Middle frontal gyrus (tissue), 1 donor: ENCODE results near the gene ZNF205.

Source experiments
- DNase-seq: peaks from one replicate; pipeline ENCODE4 v3.0.0-alpha.2; 2015; ENCODE audit warnings: low spot score; ENCODE audit errors: extremely low spot score

The ZNF205 gene

DNA sequence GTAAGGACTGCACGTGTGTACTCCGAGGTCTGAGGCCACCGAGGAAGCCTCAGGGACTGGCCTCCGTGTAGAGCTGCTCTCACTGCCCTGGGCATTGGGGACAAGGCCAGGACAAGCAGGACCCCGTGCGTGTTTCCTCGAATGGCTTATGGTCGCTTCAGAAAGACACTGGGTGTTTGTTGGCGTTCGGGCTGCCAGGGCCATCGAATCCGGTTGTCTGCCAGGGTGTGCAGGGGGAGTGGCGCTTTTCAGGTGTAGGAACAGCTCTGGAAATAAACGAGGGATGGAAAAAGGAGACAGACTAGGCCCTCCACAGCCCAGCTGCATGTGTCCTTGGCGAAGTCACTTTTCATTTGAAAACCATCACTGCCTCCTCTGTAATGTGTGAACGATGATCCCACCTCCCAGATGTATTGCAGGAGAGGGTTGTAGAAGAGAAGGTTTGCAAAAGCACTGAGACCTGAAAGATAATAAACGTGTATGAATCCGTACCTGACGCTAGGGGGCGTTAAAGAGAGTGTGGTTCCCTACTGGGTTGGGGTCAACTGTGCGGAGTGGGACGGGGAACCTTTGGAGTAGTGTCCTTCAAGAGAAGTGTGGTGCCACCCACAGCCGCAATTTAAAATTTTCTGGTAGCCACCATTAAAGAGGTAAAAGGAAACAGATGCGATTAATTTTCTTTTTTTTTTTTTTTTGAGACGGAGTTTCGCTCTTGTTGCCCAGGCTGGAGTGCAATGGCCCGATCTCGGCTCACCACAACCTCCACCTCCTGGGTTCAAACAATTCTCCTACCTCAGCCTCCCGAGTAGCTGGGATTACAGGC lies 11.2 kb upstream of the ZNF205 start:
- no peak for DNase-seq

DNA sequence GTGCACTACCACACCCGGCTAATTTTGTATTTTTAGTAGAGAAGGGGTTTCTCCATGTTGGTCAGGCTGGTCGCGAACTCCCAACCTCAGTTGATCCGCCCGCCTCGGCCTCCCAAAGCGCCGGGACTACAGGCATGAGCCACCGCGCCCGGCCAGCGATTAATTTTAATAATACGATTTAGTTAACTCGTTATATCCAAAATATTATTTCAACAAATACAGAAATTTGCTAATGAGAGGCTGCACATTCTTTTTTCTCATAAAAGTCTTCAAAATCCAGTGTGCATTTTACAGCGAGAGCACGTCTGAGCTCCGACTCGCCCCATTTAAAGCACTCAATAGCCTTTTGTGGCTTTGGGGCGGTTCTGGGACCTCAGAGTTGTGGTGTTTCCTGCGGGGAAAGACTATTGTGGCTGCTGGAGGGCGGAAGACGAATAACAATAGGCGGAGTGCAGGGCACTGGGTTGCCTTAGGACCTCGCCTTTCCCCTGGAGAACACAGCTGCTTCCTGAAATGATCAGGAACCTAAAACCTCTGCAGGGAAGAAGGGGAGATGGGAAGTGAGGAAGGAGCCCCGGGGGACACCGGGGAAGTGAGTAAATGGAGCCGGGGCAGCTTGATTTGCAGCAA lies 10.4 kb upstream of the ZNF205 start:
- DNase-seq, result no peak

GRCh38 chr16:3106205-3106928 lies 6.0 kb upstream of the ZNF205 start:
- DNase-seq, result peak; percentile 79

GRCh38 chr16:3112881-3113574 lies 642 bp downstream of the ZNF205 start:
- no peak for DNase-seq

- DNase-seq, result no peak
Observed at GRCh38 chr16:3113765-3114479, 1.5 kb downstream of the ZNF205 start.

DNA sequence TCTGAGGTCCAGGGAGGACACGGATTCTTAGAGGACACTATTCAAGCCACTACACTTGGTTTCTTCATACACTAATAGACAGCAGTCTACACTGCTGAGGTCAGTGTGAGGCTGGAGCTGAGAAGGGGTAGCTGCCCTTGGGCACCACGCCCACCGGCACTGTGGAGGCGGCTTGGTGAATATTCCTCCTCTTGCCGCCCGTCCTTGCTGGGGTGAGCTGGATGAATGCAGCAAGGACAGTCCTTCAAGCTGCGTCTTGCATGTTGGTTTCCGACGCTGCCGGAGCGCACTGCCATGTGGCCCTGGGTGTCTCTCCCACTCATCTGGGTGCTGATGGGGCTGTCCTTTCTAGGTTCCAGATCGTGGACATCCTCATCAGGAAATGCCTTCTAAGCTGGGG lies 2.6 kb downstream of the ZNF205 start:
- no peak for DNase-seq

DNA sequence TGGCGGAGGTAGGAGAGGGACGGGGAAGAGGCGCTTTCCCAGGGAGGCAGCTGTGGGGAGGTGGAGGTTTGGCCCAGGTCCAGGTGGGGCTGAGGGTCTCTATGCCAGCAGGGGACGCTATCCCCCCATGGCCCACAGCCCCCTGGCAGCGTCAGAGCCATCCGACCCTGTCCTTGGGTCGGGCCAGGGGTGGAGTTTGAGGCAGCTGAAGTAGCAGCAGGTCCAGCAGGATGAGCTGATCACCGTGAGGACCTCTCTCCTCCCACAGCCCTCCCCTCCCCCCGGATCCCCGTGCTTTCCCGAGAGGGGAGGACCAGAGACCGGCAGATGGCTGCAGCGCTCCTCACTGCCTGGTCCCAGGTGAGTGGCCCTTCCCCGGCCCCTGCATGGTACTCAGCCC lies 3.2 kb downstream of the ZNF205 start:
- DNase-seq, result no peak

GRCh38 chr16:3118204-3118790 lies 5.9 kb downstream of the ZNF205 start:
- no peak for DNase-seq

DNA sequence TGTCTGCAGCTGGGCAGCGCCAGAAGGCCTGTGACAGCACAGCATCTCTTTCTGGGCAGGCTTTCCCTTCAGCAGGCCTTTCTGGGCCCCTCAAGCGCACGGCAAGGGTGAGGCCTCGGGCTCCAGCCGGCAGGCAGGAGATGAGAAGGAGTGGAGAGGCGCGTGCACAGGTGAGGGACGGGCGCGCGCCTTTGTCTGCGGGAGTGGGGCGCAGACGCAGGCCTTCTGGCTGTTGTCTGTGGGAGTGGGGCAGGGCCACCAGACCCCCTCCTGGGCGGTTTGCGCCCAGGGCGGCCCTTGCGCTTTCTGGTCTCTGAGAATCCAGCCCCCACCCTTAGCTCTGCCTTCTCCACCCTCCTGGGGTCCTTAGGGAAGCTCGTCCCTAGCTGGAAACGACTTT lies 6.5 kb downstream of the ZNF205 start:
- no peak for DNase-seq

- DNase-seq, result no peak
Observed at GRCh38 chr16:3119286-3119685, 6.9 kb downstream of the ZNF205 start.

GRCh38 chr16:3119701-3120408 lies 7.5 kb downstream of the ZNF205 start:
- DNase-seq, result no peak

- no peak for DNase-seq
Observed at GRCh38 chr16:3120435-3120834, 8.0 kb downstream of the ZNF205 start.

GRCh38 chr16:3121851-3122467 lies 9.6 kb downstream of the ZNF205 start:
- no peak for DNase-seq

DNA sequence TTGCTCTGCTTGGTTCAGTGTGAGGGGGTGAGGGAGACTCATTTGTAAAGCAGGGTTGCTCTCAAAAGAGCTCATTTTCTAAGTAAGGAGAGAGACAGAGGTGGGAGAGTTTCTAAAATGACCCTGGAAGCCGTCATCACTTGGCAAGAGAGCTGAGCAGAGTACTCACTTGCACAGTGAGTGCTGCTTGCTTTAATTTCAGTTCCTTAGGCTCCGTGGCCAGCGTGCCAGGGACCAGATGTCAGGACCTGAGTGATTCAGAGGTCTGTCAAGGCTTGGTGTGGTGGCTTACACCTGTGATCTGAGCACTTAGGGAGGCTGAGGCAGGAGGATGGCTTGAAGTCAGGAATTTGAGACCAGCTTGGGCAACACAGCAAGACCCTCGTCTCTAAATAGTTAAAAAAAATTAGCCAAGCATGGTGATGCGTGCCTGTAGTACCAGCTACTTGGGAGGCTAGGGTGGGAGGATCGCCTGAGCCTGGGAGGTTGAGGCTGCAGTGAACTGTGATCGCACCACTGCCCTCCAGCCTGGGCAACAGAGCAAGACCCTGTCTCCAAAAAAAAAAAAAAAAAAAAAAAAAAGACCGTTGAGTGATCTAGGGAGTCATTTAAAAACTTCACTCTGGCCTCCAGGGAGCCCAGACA lies 10.7 kb downstream of the ZNF205 start:
- no peak for DNase-seq

DNA sequence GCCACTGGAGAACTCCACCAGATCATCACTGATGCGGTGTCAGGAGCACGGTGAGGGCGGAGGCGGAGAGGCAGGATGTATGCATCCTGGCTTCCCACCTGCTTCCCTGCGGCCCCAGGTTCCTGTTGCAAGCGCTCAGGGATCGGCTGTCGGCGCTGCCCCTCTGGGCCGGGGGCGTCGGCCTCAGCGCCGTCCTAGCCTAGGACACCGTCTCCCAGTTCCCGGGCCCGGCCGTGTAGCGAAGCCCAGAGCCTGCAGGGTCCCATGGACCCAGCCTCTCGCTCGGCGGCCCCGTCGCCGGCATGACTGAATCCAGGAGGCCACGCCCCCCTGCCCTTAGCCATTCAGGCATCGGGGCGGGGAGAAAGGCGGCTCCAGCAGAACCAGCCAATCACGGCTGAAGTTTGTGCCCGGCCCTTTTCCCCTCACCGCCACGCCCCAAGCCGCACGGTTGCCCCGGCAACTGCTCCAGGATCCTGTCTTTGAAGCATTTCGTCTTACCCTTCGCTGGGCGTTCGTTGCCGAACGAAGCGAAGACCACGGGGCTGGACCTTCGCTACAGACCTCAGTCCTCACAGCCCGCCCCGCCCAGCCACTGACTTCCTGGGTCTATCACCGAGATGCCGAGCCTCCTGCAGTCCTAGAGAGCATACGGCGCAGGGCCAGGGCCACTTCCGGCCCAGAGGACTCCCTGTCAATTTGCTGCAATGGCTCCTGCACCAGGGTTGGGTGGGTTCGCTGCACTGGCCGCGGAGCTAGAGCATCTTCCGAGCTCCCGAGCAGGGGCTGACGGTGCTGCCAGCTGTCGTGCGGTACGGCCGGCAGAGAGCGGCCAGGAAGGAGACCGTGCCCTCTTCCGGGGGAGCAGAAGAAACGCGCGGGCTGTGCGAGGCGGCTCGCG lies 11.8 kb downstream of the ZNF205 start:
- DNase-seq, result peak; percentile 93

GRCh38 chr16:3127745-3128144 lies 15.4 kb downstream of the ZNF205 start:
- no peak for DNase-seq

DNA sequence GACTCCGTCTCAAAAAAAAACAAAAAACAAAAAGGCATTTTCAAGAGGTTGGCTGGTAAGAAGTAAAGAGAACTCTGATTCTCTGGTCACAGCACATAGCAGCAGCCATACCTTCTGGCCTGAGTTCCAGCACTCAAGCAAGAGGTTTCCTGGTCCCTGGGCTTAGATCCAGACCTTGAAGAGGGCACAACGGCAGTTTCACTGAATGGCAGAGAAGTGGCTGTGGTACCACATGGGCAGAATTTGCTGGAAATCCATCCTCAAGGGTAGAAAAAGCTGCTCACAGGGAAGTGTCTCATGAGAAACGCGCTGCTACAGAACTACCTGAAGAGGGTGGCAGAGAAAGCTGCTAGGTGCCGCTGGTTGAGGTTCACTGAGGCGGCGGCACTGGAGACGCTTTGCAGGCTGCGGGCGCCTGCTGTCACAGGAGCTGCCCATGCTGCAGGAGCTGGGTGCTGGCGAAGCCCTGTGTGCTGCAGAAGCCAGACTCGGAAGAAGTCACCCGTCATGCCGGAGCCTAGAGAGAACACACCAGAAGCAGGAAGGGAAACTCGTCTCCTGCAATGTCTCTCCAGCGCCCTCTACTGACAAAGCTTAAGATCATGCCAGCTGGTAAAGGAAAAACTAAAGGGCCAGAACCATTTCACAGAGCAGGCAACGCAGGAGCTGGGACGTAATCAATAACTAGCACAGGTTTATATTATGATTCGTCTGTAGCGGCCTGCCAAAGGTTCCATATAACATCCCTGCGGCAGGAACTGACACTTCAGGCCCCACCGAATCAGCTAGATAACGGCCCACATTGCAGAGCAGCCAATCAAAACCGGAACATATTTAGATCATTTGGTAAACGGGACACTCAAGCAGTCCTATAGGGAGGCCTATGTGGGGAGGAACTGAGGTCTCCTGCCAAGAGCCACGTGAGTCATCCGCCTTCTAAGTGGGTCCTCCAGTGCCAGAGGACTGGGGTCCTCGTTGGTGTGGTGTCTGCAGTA lies 17.0 kb downstream of the ZNF205 start:
- peak; percentile 81 for DNase-seq
